ENCODE data around the gene THSD4. TPM values are rescaled to one million over a fixed set of nuclear protein-coding genes. Genes with fewer than 3 reads are reported as not detected.
A peak's percentile ranks its signal among the peaks of the same experiment; 100 is the strongest.

Gene THSD4
- total and polyA plus RNA-seq, 2 donors (not counting 1 experiment from before 2014, with no cell fraction given), result 43.1 to 95.5 TPM

DNA sequence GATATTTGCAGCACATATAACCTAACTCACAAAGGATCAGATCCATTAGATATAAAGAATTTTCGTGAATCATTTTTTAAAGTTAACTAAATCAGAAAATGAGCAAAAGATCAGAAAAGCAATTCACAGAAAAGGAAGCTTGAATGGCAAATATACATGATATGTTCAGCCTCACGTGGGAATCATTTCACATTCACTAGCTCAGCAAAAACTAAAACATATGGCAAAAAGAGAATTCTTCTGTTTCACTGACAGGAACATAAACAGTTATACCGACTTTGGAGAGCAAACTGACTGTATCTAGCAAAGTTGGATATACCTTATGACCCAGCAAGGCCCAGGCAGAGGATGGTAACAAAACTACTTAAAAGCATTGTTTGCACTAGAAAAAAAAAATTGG lies 661.0 kb downstream of the THSD4 start:
- Histone ChIP-seq H3K36me3 (ENCODE audit: control insufficient read depth, insufficient read depth, low read length) (no peaks in the 10 kb centered on the region), H4K20me1 (ENCODE audit: control insufficient read depth, extremely low read depth, insufficient read depth, low read length) (no peaks in the 10 kb centered on the region), H3K9me3 (ENCODE audit: control insufficient read depth, insufficient read depth, low read depth, low read length) (no peaks in the 10 kb centered on the region), H3K4me1 (ENCODE audit: control insufficient read depth, extremely low read depth, insufficient read depth, low read length) (no peaks in the 10 kb centered on the region), H3K79me2 (ENCODE audit: control insufficient read depth, insufficient read depth, low read length) (no peaks in the 10 kb centered on the region), H3K4me2 (ENCODE audit: extremely low read depth, insufficient read depth, low read length) (no peak overlapping the region), H2AFZ (ENCODE audit: low read length) (no peak overlapping the region), H3K4me3 (replicated peaks in 1 of 4; ENCODE audit: control extremely low read depth in 1 of 4, insufficient read depth in 1 of 4, low read depth in 3 of 4, low read length in 4 of 4) (no peak overlapping the region), H3K9ac (ENCODE audit: insufficient read depth, low read length) (no peak overlapping the region), H3K27me3 (ENCODE audit: control insufficient read depth, insufficient read depth, low read length) (no peaks in the 10 kb centered on the region), H3K27ac (ENCODE audit: insufficient read depth, low read length) (no peak overlapping the region)
- no peak for TF ChIP-seq EZH2 (IDR thresholded peaks at IDR 0.05; ENCODE audit: low read length, missing control alignments)
- TF ChIP-seq, protein P1, sequence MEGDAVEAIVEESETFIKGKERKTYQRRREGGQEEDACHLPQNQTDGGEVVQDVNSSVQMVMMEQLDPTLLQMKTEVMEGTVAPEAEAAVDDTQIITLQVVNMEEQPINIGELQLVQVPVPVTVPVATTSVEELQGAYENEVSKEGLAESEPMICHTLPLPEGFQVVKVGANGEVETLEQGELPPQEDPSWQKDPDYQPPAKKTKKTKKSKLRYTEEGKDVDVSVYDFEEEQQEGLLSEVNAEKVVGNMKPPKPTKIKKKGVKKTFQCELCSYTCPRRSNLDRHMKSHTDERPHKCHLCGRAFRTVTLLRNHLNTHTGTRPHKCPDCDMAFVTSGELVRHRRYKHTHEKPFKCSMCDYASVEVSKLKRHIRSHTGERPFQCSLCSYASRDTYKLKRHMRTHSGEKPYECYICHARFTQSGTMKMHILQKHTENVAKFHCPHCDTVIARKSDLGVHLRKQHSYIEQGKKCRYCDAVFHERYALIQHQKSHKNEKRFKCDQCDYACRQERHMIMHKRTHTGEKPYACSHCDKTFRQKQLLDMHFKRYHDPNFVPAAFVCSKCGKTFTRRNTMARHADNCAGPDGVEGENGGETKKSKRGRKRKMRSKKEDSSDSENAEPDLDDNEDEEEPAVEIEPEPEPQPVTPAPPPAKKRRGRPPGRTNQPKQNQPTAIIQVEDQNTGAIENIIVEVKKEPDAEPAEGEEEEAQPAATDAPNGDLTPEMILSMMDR (conservative IDR thresholded peaks at IDR 0.05 in 1 of 2, IDR thresholded peaks at IDR 0.05 in 1 of 2; ENCODE audit: low read depth in 1 of 2, low read length in 2 of 2), result no peak
- peak in 1 of 2 donors; percentile 30 for DNase-seq (ENCODE audit: low read depth in 2 of 2)

DNA sequence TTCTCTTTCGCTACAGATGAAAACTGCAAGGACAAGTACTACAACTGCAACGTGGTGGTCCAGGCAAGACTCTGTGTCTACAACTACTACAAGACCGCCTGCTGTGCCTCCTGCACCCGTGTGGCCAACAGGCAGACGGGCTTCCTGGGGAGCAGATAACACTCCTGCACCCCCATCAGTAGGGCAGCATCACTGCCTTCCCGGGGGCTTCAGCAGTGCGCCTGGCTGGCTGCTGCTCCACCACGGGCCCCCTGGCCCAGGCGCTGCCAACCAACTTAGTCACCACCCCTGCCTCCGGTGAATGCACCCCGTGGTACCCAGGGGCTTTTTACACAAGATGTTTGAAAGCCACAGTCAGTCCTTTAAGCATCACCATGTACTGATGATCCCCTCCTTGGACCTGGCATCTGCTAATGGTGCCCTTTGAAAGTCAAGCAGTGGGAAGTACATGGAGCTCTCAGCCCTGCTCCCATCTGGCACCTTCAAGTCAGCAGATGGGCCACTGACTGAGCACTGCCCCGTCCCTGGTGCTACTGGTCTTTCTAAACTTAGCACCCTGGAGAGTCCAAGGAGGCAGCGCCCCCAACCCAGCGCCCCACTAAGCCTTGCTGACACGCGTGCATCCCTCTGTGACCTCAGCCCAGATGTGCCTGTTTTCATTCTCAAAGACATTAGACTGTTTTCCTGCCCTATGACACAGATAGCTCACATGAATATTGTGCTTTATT lies 662.1 kb downstream of the THSD4 start:
- Histone ChIP-seq H3K9ac (ENCODE audit: insufficient read depth, low read length) (no peak overlapping the region), H3K27me3 (ENCODE audit: control insufficient read depth, insufficient read depth, low read length) (no peaks in the 10 kb centered on the region), H3K9me3 (ENCODE audit: control insufficient read depth, insufficient read depth, low read depth, low read length) (no peaks in the 10 kb centered on the region), H3K4me3 (replicated peaks in 1 of 4; ENCODE audit: control extremely low read depth in 1 of 4, insufficient read depth in 1 of 4, low read depth in 3 of 4, low read length in 4 of 4) (no peak overlapping the region), H3K27ac (ENCODE audit: insufficient read depth, low read length) (no peak overlapping the region), H3K36me3 (ENCODE audit: control insufficient read depth, insufficient read depth, low read length) (no peaks in the 10 kb centered on the region), H3K4me2 (ENCODE audit: extremely low read depth, insufficient read depth, low read length) (no peak overlapping the region), H2AFZ (ENCODE audit: low read length) (no peak overlapping the region), H4K20me1 (ENCODE audit: control insufficient read depth, extremely low read depth, insufficient read depth, low read length) (no peaks in the 10 kb centered on the region), H3K79me2 (ENCODE audit: control insufficient read depth, insufficient read depth, low read length) (no peaks in the 10 kb centered on the region), H3K4me1 (ENCODE audit: control insufficient read depth, extremely low read depth, insufficient read depth, low read length) (no peaks in the 10 kb centered on the region)
- TF ChIP-seq EZH2 (IDR thresholded peaks at IDR 0.05; ENCODE audit: low read length, missing control alignments), result no peak
- TF ChIP-seq, protein P1 (conservative IDR thresholded peaks at IDR 0.05 in 1 of 2, IDR thresholded peaks at IDR 0.05 in 1 of 2; ENCODE audit: low read depth in 1 of 2, low read length in 2 of 2), result no peak
- DNase-seq (ENCODE audit: low read depth in 2 of 2), result no peak

DNA sequence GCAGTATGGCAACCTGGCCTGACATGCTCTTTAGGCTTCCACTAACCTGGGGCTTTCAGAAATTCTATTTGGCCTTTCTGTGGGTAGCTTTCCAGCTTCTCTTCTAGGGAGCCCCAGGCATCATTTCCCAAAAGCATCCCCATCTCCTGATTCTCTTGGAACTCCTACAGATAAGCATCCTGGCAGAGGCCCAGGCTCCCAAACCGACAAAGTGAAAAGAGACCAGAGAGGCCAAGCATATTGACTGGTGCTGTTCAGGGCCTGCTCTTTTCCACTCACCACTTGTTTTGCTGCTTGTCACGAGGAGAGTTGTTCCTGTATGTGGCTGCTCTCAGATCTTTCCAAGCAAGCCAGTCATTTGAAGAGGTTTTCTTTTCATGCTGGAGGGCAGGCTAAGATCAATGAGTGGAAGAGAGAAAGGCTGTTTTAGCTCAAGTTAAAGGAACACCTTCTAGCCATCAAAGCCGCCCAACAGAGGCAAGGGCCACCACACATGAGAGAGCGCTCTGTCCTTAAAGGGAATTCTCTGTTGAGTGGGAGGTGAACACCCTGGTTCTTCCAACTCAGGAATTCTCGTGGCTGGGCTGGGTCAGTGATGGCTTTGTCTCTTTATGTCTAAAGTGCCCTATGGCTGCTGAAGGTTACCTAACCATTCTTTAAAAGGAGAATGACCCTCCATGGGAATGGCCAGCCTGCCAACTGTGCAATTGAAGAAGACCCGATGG lies 664.0 kb downstream of the THSD4 start:
- Histone ChIP-seq H3K9me3 (ENCODE audit: control insufficient read depth, insufficient read depth, low read depth, low read length) (no peaks in the 10 kb centered on the region), H2AFZ (ENCODE audit: low read length) (no peak overlapping the region), H3K27ac (ENCODE audit: insufficient read depth, low read length) (no peak overlapping the region), H3K4me1 (ENCODE audit: control insufficient read depth, extremely low read depth, insufficient read depth, low read length) (no peaks in the 10 kb centered on the region), H4K20me1 (ENCODE audit: control insufficient read depth, extremely low read depth, insufficient read depth, low read length) (no peaks in the 10 kb centered on the region), H3K4me3 (replicated peaks in 1 of 4; ENCODE audit: control extremely low read depth in 1 of 4, insufficient read depth in 1 of 4, low read depth in 3 of 4, low read length in 4 of 4) (no peak overlapping the region), H3K36me3 (ENCODE audit: control insufficient read depth, insufficient read depth, low read length) (no peaks in the 10 kb centered on the region), H3K79me2 (ENCODE audit: control insufficient read depth, insufficient read depth, low read length) (no peaks in the 10 kb centered on the region), H3K27me3 (ENCODE audit: control insufficient read depth, insufficient read depth, low read length) (no peaks in the 10 kb centered on the region), H3K9ac (ENCODE audit: insufficient read depth, low read length) (no peak overlapping the region), H3K4me2 (ENCODE audit: extremely low read depth, insufficient read depth, low read length) (no peak overlapping the region)
- TF ChIP-seq, protein P1 (conservative IDR thresholded peaks at IDR 0.05 in 1 of 2, IDR thresholded peaks at IDR 0.05 in 1 of 2; ENCODE audit: low read depth in 1 of 2, low read length in 2 of 2), result no peak
- no peak for TF ChIP-seq EZH2 (IDR thresholded peaks at IDR 0.05; ENCODE audit: low read length, missing control alignments)
- DNase-seq (ENCODE audit: low read depth in 2 of 2), result no peak

Data from fibroblast of lung (primary cell).